Spleen (tissue), 11 donors: ENCODE results near the gene ATF7IP2. TPM values are rescaled to one million over a fixed set of nuclear protein-coding genes. Genes with fewer than 3 reads are reported as not detected.
"Not testable (repeated sequence)": the region's sequence is repeated elsewhere in the genome, so short reads cannot be mapped to it uniquely, and the experiment has no call there.

ENCODE experiments used
- DNase-seq: peaks from one replicate; pipeline ENCODE4 v3.0.0-alpha.2; 2020
- H3K27ac ChIP-seq, 8 donors: fragments of 200-600 bp; sonication (generic) in 7 of 8; 1 replicate in 4 of 8; 2 replicates in 4 of 8; pipeline versions ENCODE4 v1.5.0 to v1.8.0; 2016 to 2021; ENCODE audit warnings: inconsistent platforms in 4 of 8, mild to moderate bottlenecking in 4 of 8, moderate library complexity in 1 of 8
- H3K27me3 ChIP-seq, 7 donors: fragments of 200-600 bp; sonication (generic) in 6 of 7; replicated peaks in 1 of 7; 1 replicate in 4 of 7; 2 replicates in 3 of 7; pipeline versions ENCODE4 v1.5.0 to v1.8.0; 2016 to 2021; ENCODE audit warnings: inconsistent platforms in 3 of 7, mild to moderate bottlenecking in 1 of 7
- H3K36me3 ChIP-seq, 6 donors: fragments of 200-600 bp; sonication (generic) in 5 of 6; 1 replicate in 4 of 6; 2 replicates in 2 of 6; pipeline versions ENCODE4 v1.5.0 to v1.8.0; 2016 to 2021; ENCODE audit warnings: inconsistent platforms in 2 of 6
- H3K4me1 ChIP-seq, 6 donors: fragments of 200-600 bp; sonication (generic) in 5 of 6; 1 replicate in 3 of 6; 2 replicates in 3 of 6; pipeline versions ENCODE4 v1.5.0 to v1.8.0; 2016 to 2021; ENCODE audit warnings: inconsistent platforms in 3 of 6
- H3K4me3 ChIP-seq, 8 donors: fragments of 200-600 bp; sonication (generic) in 7 of 8; 1 replicate in 4 of 8; 2 replicates in 4 of 8; pipeline versions ENCODE4 v1.5.0 to v1.8.0; 2016 to 2021; ENCODE audit warnings: inconsistent platforms in 4 of 8, mild to moderate bottlenecking in 4 of 8, moderate library complexity in 2 of 8
- H3K9me3 ChIP-seq, 8 donors: fragments of 200-600 bp; sonication (generic) in 7 of 8; 1 replicate in 4 of 8; 2 replicates in 4 of 8; pipeline versions ENCODE4 v1.5.0 to v1.8.0; 2016 to 2021; ENCODE audit warnings: inconsistent platforms in 4 of 8
- CTCF ChIP-seq, 11 experiments: fragments of 200-600 bp in 7 of 11; fragments of 450-650 bp in 4 of 11; sonication (generic) in 4 of 11; IDR thresholded peaks in 8 of 11; conservative IDR thresholded peaks in 3 of 11; 1 replicate in 7 of 11; 2 replicates in 4 of 11; pipeline versions ENCODE4 v1.4.0 to v1.8.0; 2016 to 2021; ENCODE audit warnings: antibody characterized with exemption in 11 of 11, inconsistent platforms in 4 of 11, mild to moderate bottlenecking in 1 of 11
- POLR2A ChIP-seq, 3 donors: fragments of 450-650 bp; IDR thresholded peaks; one replicate each; pipeline ENCODE4 v1.5.1; 2017; ENCODE audit warnings: antibody characterized with exemption in 3 of 3, mild to moderate bottlenecking in 1 of 3
- POLR2AphosphoS5 ChIP-seq, 3 donors: sonication (generic); formaldehyde crosslinking; IDR thresholded peaks; one replicate each; pipeline ENCODE4 v1.5.1; 2017; ENCODE audit warnings: antibody characterized with exemption in 3 of 3
- WGBS, 5 donors: extraction: QIAGEN DNeasy Blood & Tissue Kit in 3 of 5; methylation state at CpG; one replicate each; pipeline versions ENCODE4 v1.1.5 to v1.1.7; 2013 to 2018; 5-methylcytosine and 5-hydroxymethylcytosine counted together
- intact Hi-C: fragments of 100-400 bp; cut with DNase I; formaldehyde crosslinking; loops from one replicate; pipeline ENCODE4 v1.15.0; 2023; ENCODE audit warnings: low total_unique reads
- polyA plus RNA-seq, 3 donors: library from polyadenylated mRNA; stranded (reverse); fragments of 200-250 nt; gene quantifications; one replicate each; pipeline ENCODE4 v1.2.1, GENCODE V29; 2013
- total RNA-seq, 7 donors: library from RNA; depleted of rRNA in 3 of 7; stranded (reverse); fragments of >200 nt in 3 of 7; fragmentation: NEBNext Ultra II Directional in 4 of 7; extraction: Animal tissue kit (Norgen Biotek cat#: 25700) in 4 of 7; gene quantifications; one replicate each; pipeline versions ENCODE4 v1.1.0 to v1.2.1, GENCODE V29; 2016 to 2021
- donor health status: healthy with polysubstance abuse.
- donor health status: DM: no; HTN: no; CAD: no; lungs with moderate emphysema.
- donor health status: DM: no; HTN: no; CAD: no.
- donor health status: Bipolar disorder and iron deficiency.
- donor health status: healthy.
- donor health status: DM: no; HTN: no; CAD: no.
- donor health status: DM: yes; HTN: yes; CAD: no.

The ATF7IP2 gene
- total and polyA plus RNA-seq, 10 donors, result 26.2 to 45.4 (median 31.8) TPM

- H3K36me3 ChIP-seq, result peaks cover 0 to 63% (median 2%) of the 10 kb centered on the region in 6 donors
- peaks cover 5 to 100% (median 94%) of the 10 kb centered on the region in 8 donors for H3K9me3 ChIP-seq
- no peaks in the 10 kb centered on the region for H3K27me3 ChIP-seq
- intact Hi-C loops, result no loop called here
- H3K4me3 ChIP-seq, result no peak overlapping the region
- WGBS, 5 donors, result 61 to 78% (median 69%) methylated on average over 4 of the region's 4 CpGs
- TF ChIP-seq POLR2AphosphoS5 (IDR thresholded peaks at IDR 0.05) (peak in 1 of 3 donors; percentile 7), CTCF (IDR thresholded peaks at IDR 0.05 in 8 of 11, conservative IDR thresholded peaks at IDR 0.05 in 3 of 11) (no peak), POLR2A (IDR thresholded peaks at IDR 0.05) (no peak)
- peaks cover 0 to 4% (median 0%) of the 10 kb centered on the region in 6 donors for H3K4me1 ChIP-seq
- peak overlapping the region in 2 of 8 donors; percentile 23 to 39 for H3K27ac ChIP-seq
- DNase-seq, result no peak
These were observed 19.6 kb downstream of the ATF7IP2 start for GRCh38 chr16:10405386-10405939.

GRCh38 chr16:10408824-10409381 is 23.0 kb downstream of the ATF7IP2 start:
- Histone ChIP-seq H3K9me3 (peaks cover 12 to 100% (median 99%) of the 10 kb centered on the region in 8 donors), H3K4me1 (no peaks in the 10 kb centered on the region), H3K36me3 (peaks cover 0 to 41% (median 2%) of the 10 kb centered on the region in 6 donors), H3K4me3 (no peak overlapping the region), H3K27me3 (no peaks in the 10 kb centered on the region), H3K27ac (no peak overlapping the region)
- 85 to 98% (median 90%) methylated on average over 8 of the region's 8 CpGs for WGBS, 5 donors
- intact Hi-C loops, result no loop called here
- no peak for DNase-seq
- TF ChIP-seq CTCF (IDR thresholded peaks at IDR 0.05 in 8 of 11, conservative IDR thresholded peaks at IDR 0.05 in 3 of 11) (no peak), POLR2AphosphoS5 (IDR thresholded peaks at IDR 0.05) (no peak), POLR2A (IDR thresholded peaks at IDR 0.05) (no peak)

GRCh38 chr16:10409713-10410112 is 23.9 kb downstream of the ATF7IP2 start:
- H3K4me1 ChIP-seq, DNase-seq, intact Hi-C loops, H3K4me3 ChIP-seq, H3K27me3 ChIP-seq, H3K27ac ChIP-seq: not testable (repeated sequence)
- H3K9me3 ChIP-seq, result peaks cover 12 to 100% (median 98%) of the 10 kb centered on the region in 8 donors
- peaks cover 0 to 35% (median 0%) of the 10 kb centered on the region in 6 donors for H3K36me3 ChIP-seq

DNA sequence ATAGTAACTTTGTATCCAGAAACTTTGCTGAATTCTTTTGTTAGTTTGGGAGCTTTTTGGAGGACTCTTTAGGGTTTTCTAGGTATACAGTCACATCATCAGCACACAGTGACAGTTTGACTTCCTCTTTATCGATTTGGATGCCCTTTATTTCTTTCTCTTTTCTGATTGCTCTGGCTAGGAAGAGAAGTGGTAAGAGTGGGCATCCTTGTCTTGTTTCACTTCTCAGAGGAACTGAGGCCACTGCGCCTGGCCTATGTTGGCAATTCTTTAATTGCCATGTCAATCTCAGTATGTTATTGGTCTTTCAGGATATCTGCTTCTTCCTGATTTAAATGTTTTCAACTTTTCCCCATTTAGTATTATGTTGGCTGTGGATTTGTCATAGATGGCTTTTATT is 24.6 kb downstream of the ATF7IP2 start:
- intact Hi-C loops, result no loop called here
- Histone ChIP-seq H3K4me1 (no peaks in the 10 kb centered on the region), H3K36me3 (peaks cover 0 to 35% (median 0%) of the 10 kb centered on the region in 6 donors), H3K4me3 (no peak overlapping the region), H3K27ac (no peak overlapping the region), H3K9me3 (peaks cover 18 to 100% (median 98%) of the 10 kb centered on the region in 8 donors), H3K27me3 (no peaks in the 10 kb centered on the region)
- TF ChIP-seq CTCF (IDR thresholded peaks at IDR 0.05 in 8 of 11, conservative IDR thresholded peaks at IDR 0.05 in 3 of 11), result no peak
- TF ChIP-seq POLR2A (IDR thresholded peaks at IDR 0.05), result no peak
- no peak for TF ChIP-seq POLR2AphosphoS5 (IDR thresholded peaks at IDR 0.05)
- WGBS, 5 donors, result 77 to 87% (median 84%) methylated on average over 2 of the region's 2 CpGs
- no peak for DNase-seq
